GM23338 (cell line): ENCODE data around the gene SPINK13.
"Not testable (repeated sequence)": the region's sequence is repeated elsewhere in the genome, so short reads cannot be mapped to it uniquely, and the experiment has no call there.

Experiments
- EZH2 ChIP-seq: fragments of 200-600 bp; sonication (generic); IDR thresholded peaks from one replicate; pipeline ENCODE4 v1.8.0; 2017; ENCODE audit warnings: antibody characterized with exemption, mild to moderate bottlenecking, low read depth; ENCODE audit not compliant: unreplicated experiment
- EZH2phosphoT487 ChIP-seq: fragments of 200-600 bp; sonication (generic); IDR thresholded peaks from one replicate; pipeline ENCODE4 v1.8.1; 2018; ENCODE audit warnings: antibody characterized with exemption; ENCODE audit not compliant: unreplicated experiment
- JUNB ChIP-seq: IDR thresholded peaks from one replicate; pipeline ENCODE4 v1.6.1; 2016; ENCODE audit warnings: antibody characterized with exemption; ENCODE audit not compliant: unreplicated experiment
- POLR2AphosphoS5 ChIP-seq: IDR thresholded peaks from 2 replicates; pipeline ENCODE4 v1.6.1; 2016; ENCODE audit warnings: antibody characterized with exemption, low read depth
- STAT1 ChIP-seq: IDR thresholded peaks from one replicate; pipeline ENCODE4 v1.6.1; 2016; ENCODE audit warnings: antibody characterized with exemption; ENCODE audit not compliant: unreplicated experiment
- ZNF114 ChIP-seq: fragments of 250-450 bp; sonication (Bioruptor Pico); IDR thresholded peaks from 2 replicates; pipeline ENCODE4 v1.5.0; 2020; ENCODE audit warnings: mild to moderate bottlenecking, moderate library complexity
- TF ChIP-seq, protein P1 (sequence below), 2 experiments: fragments of 200-600 bp in 1 of 2; sonication (generic) in 1 of 2; conservative IDR thresholded peaks; 2 replicates each; pipeline versions ENCODE4 v1.5.1 to v1.6.1; 2016 to 2017; ENCODE audit warnings: antibody characterized with exemption in 2 of 2, low read depth in 2 of 2, mild to moderate bottlenecking in 2 of 2, moderate library complexity in 1 of 2
- TF ChIP-seq, protein P2 (sequence below): IDR thresholded peaks from one replicate; pipeline ENCODE4 v1.6.1; 2018; ENCODE audit warnings: antibody characterized with exemption; ENCODE audit not compliant: unreplicated experiment
- TF ChIP-seq, protein P3 (sequence below): IDR thresholded peaks from 2 replicates; pipeline ENCODE4 v1.6.1; 2016; ENCODE audit warnings: antibody characterized with exemption

DNA sequence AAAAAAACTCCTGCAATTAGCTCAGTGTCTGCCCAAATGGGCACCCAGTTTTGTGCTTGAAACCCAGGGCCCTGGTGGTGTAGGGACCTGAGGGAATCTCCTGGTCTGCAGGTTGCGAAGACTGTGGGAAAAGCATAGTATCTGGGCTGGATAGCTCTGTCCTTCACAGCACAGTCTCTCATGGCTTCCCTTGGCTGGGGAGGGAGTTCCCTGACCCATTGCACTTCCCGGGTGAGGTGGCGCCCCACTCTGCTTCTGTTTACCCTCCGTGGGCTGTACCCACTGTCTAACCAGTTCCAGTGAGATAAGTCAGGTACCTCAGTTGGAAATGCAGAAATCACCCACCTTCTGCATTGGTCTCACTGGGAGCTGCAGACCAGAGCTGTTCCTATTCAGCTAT is 12.7 kb downstream of the SPINK13 start:
- TF ChIP-seq, protein P1, sequence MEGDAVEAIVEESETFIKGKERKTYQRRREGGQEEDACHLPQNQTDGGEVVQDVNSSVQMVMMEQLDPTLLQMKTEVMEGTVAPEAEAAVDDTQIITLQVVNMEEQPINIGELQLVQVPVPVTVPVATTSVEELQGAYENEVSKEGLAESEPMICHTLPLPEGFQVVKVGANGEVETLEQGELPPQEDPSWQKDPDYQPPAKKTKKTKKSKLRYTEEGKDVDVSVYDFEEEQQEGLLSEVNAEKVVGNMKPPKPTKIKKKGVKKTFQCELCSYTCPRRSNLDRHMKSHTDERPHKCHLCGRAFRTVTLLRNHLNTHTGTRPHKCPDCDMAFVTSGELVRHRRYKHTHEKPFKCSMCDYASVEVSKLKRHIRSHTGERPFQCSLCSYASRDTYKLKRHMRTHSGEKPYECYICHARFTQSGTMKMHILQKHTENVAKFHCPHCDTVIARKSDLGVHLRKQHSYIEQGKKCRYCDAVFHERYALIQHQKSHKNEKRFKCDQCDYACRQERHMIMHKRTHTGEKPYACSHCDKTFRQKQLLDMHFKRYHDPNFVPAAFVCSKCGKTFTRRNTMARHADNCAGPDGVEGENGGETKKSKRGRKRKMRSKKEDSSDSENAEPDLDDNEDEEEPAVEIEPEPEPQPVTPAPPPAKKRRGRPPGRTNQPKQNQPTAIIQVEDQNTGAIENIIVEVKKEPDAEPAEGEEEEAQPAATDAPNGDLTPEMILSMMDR (conservative IDR thresholded peaks at IDR 0.05; ENCODE audit: low read depth in 2 of 2): not testable (repeated sequence)
- TF ChIP-seq, protein P2, sequence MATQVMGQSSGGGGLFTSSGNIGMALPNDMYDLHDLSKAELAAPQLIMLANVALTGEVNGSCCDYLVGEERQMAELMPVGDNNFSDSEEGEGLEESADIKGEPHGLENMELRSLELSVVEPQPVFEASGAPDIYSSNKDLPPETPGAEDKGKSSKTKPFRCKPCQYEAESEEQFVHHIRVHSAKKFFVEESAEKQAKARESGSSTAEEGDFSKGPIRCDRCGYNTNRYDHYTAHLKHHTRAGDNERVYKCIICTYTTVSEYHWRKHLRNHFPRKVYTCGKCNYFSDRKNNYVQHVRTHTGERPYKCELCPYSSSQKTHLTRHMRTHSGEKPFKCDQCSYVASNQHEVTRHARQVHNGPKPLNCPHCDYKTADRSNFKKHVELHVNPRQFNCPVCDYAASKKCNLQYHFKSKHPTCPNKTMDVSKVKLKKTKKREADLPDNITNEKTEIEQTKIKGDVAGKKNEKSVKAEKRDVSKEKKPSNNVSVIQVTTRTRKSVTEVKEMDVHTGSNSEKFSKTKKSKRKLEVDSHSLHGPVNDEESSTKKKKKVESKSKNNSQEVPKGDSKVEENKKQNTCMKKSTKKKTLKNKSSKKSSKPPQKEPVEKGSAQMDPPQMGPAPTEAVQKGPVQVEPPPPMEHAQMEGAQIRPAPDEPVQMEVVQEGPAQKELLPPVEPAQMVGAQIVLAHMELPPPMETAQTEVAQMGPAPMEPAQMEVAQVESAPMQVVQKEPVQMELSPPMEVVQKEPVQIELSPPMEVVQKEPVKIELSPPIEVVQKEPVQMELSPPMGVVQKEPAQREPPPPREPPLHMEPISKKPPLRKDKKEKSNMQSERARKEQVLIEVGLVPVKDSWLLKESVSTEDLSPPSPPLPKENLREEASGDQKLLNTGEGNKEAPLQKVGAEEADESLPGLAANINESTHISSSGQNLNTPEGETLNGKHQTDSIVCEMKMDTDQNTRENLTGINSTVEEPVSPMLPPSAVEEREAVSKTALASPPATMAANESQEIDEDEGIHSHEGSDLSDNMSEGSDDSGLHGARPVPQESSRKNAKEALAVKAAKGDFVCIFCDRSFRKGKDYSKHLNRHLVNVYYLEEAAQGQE: not testable (repeated sequence)
- not testable (repeated sequence) for TF ChIP-seq ZNF114 (CRISPR knock-in tag); EZH2; JUNB; EZH2phosphoT487; POLR2AphosphoS5; STAT1
- TF ChIP-seq, protein P3, sequence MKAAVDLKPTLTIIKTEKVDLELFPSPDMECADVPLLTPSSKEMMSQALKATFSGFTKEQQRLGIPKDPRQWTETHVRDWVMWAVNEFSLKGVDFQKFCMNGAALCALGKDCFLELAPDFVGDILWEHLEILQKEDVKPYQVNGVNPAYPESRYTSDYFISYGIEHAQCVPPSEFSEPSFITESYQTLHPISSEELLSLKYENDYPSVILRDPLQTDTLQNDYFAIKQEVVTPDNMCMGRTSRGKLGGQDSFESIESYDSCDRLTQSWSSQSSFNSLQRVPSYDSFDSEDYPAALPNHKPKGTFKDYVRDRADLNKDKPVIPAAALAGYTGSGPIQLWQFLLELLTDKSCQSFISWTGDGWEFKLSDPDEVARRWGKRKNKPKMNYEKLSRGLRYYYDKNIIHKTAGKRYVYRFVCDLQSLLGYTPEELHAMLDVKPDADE: not testable (repeated sequence)
